Heart left ventricle (tissue), 13 donors: ENCODE measurements around the gene KATNAL1.

ENCODE experiments used
- POLR2A ChIP-seq, 2 donors: fragments of 450-650 bp; IDR thresholded peaks; one replicate each; pipeline ENCODE4 v1.6.1; 2017; ENCODE audit warnings: antibody characterized with exemption in 2 of 2, mild to moderate bottlenecking in 2 of 2, moderate library complexity in 2 of 2
- TF ChIP-seq, protein P1 (sequence below), 12 donors: fragments of 200-600 bp; sonication (generic) in 4 of 12; IDR thresholded peaks; one replicate each; pipeline versions ENCODE4 v1.5.0 to v1.8.0; 2018 to 2022; ENCODE audit warnings: antibody characterized with exemption in 12 of 12, mild to moderate bottlenecking in 5 of 12
- donor health status: ischemic (EF 13 %, LVEDD 7.1; RV severe dilation, severe dysfunction).
- donor health status: DM: no; HTN: yes; CAD: no.
- donor health status: DM: no; HTN: no; CAD: no.
- donor health status: ischemic (EF 25% LVEDD 6.9; RV normal size, moderate dysfunction).
- donor health status: ischemic (EF 25% LVEDD 5.7; RV mildly dilated, moderate dysfunction).
- donor health status: ischemic (EF 35%, LVEDD 5.7; RV mildly dilated, moderate dysfunction).
- donor health status: nonischemic (EF 11% LVEDD 7.7; RV severe dilation, severe dysfunction).
- donor health status: DM: yes; HTN: yes; CAD: no.
- donor health status: PGD.
- donor health status: ischemic (EF 29% LVEDD 5.4; RV normal size, mild dysfunction).
- donor health status: nonischemic (EF 23%, LVEDD 6.1; RV moderate dilation, normal function).

- TF ChIP-seq, protein P1, sequence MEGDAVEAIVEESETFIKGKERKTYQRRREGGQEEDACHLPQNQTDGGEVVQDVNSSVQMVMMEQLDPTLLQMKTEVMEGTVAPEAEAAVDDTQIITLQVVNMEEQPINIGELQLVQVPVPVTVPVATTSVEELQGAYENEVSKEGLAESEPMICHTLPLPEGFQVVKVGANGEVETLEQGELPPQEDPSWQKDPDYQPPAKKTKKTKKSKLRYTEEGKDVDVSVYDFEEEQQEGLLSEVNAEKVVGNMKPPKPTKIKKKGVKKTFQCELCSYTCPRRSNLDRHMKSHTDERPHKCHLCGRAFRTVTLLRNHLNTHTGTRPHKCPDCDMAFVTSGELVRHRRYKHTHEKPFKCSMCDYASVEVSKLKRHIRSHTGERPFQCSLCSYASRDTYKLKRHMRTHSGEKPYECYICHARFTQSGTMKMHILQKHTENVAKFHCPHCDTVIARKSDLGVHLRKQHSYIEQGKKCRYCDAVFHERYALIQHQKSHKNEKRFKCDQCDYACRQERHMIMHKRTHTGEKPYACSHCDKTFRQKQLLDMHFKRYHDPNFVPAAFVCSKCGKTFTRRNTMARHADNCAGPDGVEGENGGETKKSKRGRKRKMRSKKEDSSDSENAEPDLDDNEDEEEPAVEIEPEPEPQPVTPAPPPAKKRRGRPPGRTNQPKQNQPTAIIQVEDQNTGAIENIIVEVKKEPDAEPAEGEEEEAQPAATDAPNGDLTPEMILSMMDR (IDR thresholded peaks at IDR 0.05): no peak
- TF ChIP-seq POLR2A (IDR thresholded peaks at IDR 0.05): no peak
These were observed 47.4 kb upstream of the KATNAL1 start for GRCh38 chr13:30354493-30355383.
